H9 (cell line): ENCODE results near the gene BIRC7. TPM values are rescaled to one million over a fixed set of nuclear protein-coding genes. Genes with fewer than 3 reads are reported as not detected.

Experiments
- DNase-seq: peaks from one replicate; pipeline ENCODE4 v3.0.0-alpha.2; 2017
- H2AFZ ChIP-seq: one replicate; pipeline ENCODE4 v1.6.1; 2013; ENCODE audit warnings: mild to moderate bottlenecking, low read length, control low read depth, moderate library complexity
- H2AK5ac ChIP-seq: 2 replicates; pipeline ENCODE4 v1.6.1; 2013; ENCODE audit warnings: low read length, control low read depth, mixed read lengths; ENCODE audit not compliant: insufficient read length
- H2BK120ac ChIP-seq: one replicate; pipeline ENCODE4 v1.6.1; 2013; ENCODE audit warnings: low read depth, mild to moderate bottlenecking, low read length, control low read depth, inconsistent platforms; ENCODE audit not compliant: poor library complexity, severe bottlenecking
- H2BK12ac ChIP-seq: 2 replicates; pipeline ENCODE4 v1.6.1; 2013; ENCODE audit warnings: low read length, control low read depth, mixed read lengths, low read depth; ENCODE audit not compliant: insufficient read length
- H2BK15ac ChIP-seq: 2 replicates; pipeline ENCODE4 v1.6.1; 2013; ENCODE audit warnings: low read depth, low read length, control low read depth
- H2BK20ac ChIP-seq: one replicate; pipeline ENCODE4 v1.6.1; 2013; ENCODE audit warnings: low read depth, mild to moderate bottlenecking, low read length, control low read depth, inconsistent platforms; ENCODE audit not compliant: poor library complexity, severe bottlenecking
- H2BK5ac ChIP-seq: 2 replicates; pipeline ENCODE4 v1.6.1; 2013; ENCODE audit warnings: low read length, control low read depth, mixed read lengths; ENCODE audit not compliant: insufficient read length
- H3K14ac ChIP-seq: 2 replicates; pipeline ENCODE4 v1.6.1; 2013; ENCODE audit warnings: low read length, control low read depth; ENCODE audit not compliant: insufficient read depth
- H3K18ac ChIP-seq: 2 replicates; pipeline ENCODE4 v1.6.1; 2013; ENCODE audit warnings: low read depth, mild to moderate bottlenecking, mixed read lengths, low read length, control low read depth; ENCODE audit not compliant: insufficient read length
- H3K23ac ChIP-seq: 2 replicates; pipeline ENCODE4 v1.6.1; 2013; ENCODE audit warnings: low read length, control low read depth, mixed read lengths, low read depth; ENCODE audit not compliant: insufficient read length
- H3K23me2 ChIP-seq: 2 replicates; pipeline ENCODE4 v1.6.1; 2013; ENCODE audit warnings: low read depth, mild to moderate bottlenecking, mixed read lengths, low read length, control low read depth; ENCODE audit not compliant: insufficient read length, poor library complexity, severe bottlenecking
- H3K27ac ChIP-seq: 2 replicates; pipeline ENCODE4 v1.5.1; 2013; ENCODE audit warnings: low read length, control low read depth, mixed read lengths, low read depth; ENCODE audit not compliant: insufficient read length
- H3K27me3 ChIP-seq: 2 replicates; pipeline ENCODE4 v1.6.1; 2013; ENCODE audit warnings: low read length, control low read depth, inconsistent platforms; ENCODE audit not compliant: insufficient read depth
- H3K4ac ChIP-seq: 2 replicates; pipeline ENCODE4 v1.6.1; 2013; ENCODE audit warnings: low read depth, mild to moderate bottlenecking, control low read depth, inconsistent platforms, low read length, moderate library complexity
- H3K4me1 ChIP-seq: 2 replicates; pipeline ENCODE4 v1.6.1; 2013; ENCODE audit warnings: low read length, control low read depth, inconsistent platforms; ENCODE audit not compliant: insufficient read depth
- H3K4me2 ChIP-seq: 2 replicates; pipeline ENCODE4 v1.6.1; 2013; ENCODE audit warnings: low read length, control low read depth, mixed read lengths; ENCODE audit not compliant: insufficient read length, insufficient read depth
- H3K56ac ChIP-seq: 2 replicates; pipeline ENCODE4 v1.6.1; 2013; ENCODE audit warnings: low read depth, mild to moderate bottlenecking, mixed read lengths, low read length, control low read depth; ENCODE audit not compliant: insufficient read length
- H3K79me1 ChIP-seq: 2 replicates; pipeline ENCODE4 v1.6.1; 2013; ENCODE audit warnings: low read depth, mild to moderate bottlenecking, moderate library complexity, low read length, control low read depth, inconsistent platforms; ENCODE audit not compliant: insufficient read depth, poor library complexity, severe bottlenecking
- H3K79me2 ChIP-seq: 2 replicates; pipeline ENCODE4 v1.6.1; 2013; ENCODE audit warnings: low read length, control low read depth, inconsistent platforms; ENCODE audit not compliant: insufficient read depth
- H3K9ac ChIP-seq: 2 replicates; pipeline ENCODE4 v1.6.1; 2013; ENCODE audit warnings: low read length, control low read depth, mixed read lengths; ENCODE audit not compliant: insufficient read length; ENCODE audit errors: extremely low read depth
- H3K9me3 ChIP-seq: one replicate; pipeline ENCODE4 v1.6.1; 2013; ENCODE audit warnings: low read depth, low read length, inconsistent platforms; ENCODE audit not compliant: control insufficient read depth
- H3T11ph ChIP-seq: one replicate; pipeline ENCODE4 v1.6.1; 2013; ENCODE audit warnings: mild to moderate bottlenecking, low read length, control low read depth, inconsistent platforms
- H4K20me1 ChIP-seq: one replicate; pipeline ENCODE4 v1.6.1; 2013; ENCODE audit not compliant: control insufficient read depth, insufficient read length, insufficient read depth
- H4K5ac ChIP-seq: 2 replicates; pipeline ENCODE4 v1.6.1; 2013; ENCODE audit warnings: low read depth, mild to moderate bottlenecking, mixed read lengths, low read length, control low read depth; ENCODE audit not compliant: insufficient read length
- H4K8ac ChIP-seq: replicated peaks from 2 replicates; pipeline ENCODE4 v1.6.1; 2013; ENCODE audit warnings: low read length, control low read depth, mixed read lengths, low read depth; ENCODE audit not compliant: insufficient read length
- H4K91ac ChIP-seq: 2 replicates; pipeline ENCODE4 v1.6.1; 2013; ENCODE audit warnings: low read depth, mild to moderate bottlenecking, moderate library complexity, mixed read lengths, low read length, control low read depth; ENCODE audit not compliant: insufficient read length
- H3K27ac Mint-ChIP-seq, 3 experiments: 2 replicates in 2 of 3; 3 replicates in 1 of 3; pipeline ENCODE4 v1.8.0; 2020 to 2021; ENCODE audit warnings: mixed read lengths in 3 of 3, mild to moderate bottlenecking in 1 of 3, moderate library complexity in 1 of 3
- H3K27me3 Mint-ChIP-seq: 2 replicates; pipeline ENCODE4 v1.8.0; 2021; ENCODE audit warnings: low read depth, mild to moderate bottlenecking, moderate library complexity, mixed read lengths
- H3K36me3 Mint-ChIP-seq, 3 experiments: 2 replicates in 2 of 3; 3 replicates in 1 of 3; pipeline ENCODE4 v1.8.0; 2020 to 2021; ENCODE audit warnings: low read depth in 3 of 3, mixed read lengths in 3 of 3; ENCODE audit not compliant: insufficient read depth in 1 of 3
- H3K4me1 Mint-ChIP-seq, 2 experiments: 2 replicates each; pipeline ENCODE4 v1.8.0; 2020; ENCODE audit warnings: mixed read lengths in 2 of 2
- H3K4me3 Mint-ChIP-seq, 2 experiments: 2 replicates in 1 of 2; 3 replicates in 1 of 2; pipeline ENCODE4 v1.8.0; 2020 to 2021; ENCODE audit warnings: mild to moderate bottlenecking in 2 of 2, mixed read lengths in 2 of 2, moderate library complexity in 1 of 2
- H3K9me3 Mint-ChIP-seq, 2 experiments: 2 replicates in 1 of 2; 3 replicates in 1 of 2; pipeline ENCODE4 v1.8.0; 2020; ENCODE audit warnings: mild to moderate bottlenecking in 2 of 2, mixed read lengths in 2 of 2, moderate library complexity in 1 of 2
- CTCF ChIP-seq: fragments of 200-600 bp; sonication (generic); conservative IDR thresholded peaks from 3 replicates; pipeline ENCODE4 v1.8.0; 2021; ENCODE audit warnings: antibody characterized with exemption, mild to moderate bottlenecking
- WGBS: extraction: QIAGEN DNeasy Blood & Tissue Kit; methylation state at CpG from one replicate; pipeline ENCODE4 v1.1.7; 2013; ENCODE audit warnings: missing lambda C conversion rate, low lambda C conversion rate, mixed read lengths; ENCODE audit not compliant: insufficient read length; ENCODE audit errors: extremely low coverage; 5-methylcytosine and 5-hydroxymethylcytosine counted together
- total RNA-seq: library from RNA; stranded (reverse); gene quantifications from 2 replicates; pipeline ENCODE4 v1.2.1, GENCODE V29; 2021

The BIRC7 gene
- total RNA-seq, 1 experiment from 2014 or later: not detected

GRCh38 chr20:63264000-63264399 lies 28.3 kb downstream of the BIRC7 start:
- Histone ChIP-seq H3K27ac (no peak overlapping the region), H3K56ac (no peak overlapping the region), H3K9me3 (no peaks in the 10 kb centered on the region), H4K5ac (no peak overlapping the region), H2BK12ac (no peak overlapping the region), H3K27me3 (no peaks in the 10 kb centered on the region), H3K4me2 (no peak overlapping the region), H4K20me1 (no peaks in the 10 kb centered on the region), H2BK15ac (no peak overlapping the region), H3K14ac (no peak overlapping the region), H2BK120ac (no peak overlapping the region), H2AK5ac (no peak overlapping the region), H3K4ac (no peak overlapping the region), H3K23me2 (no peaks in the 10 kb centered on the region), H3K23ac (no peak overlapping the region), H3K4me1 (no peaks in the 10 kb centered on the region; the same call in 1 of the 2 replicates), H4K91ac (no peak overlapping the region), H3K9ac (no peak overlapping the region), H2AFZ (no peak overlapping the region), H3K79me2 (no peaks in the 10 kb centered on the region), H2BK5ac (no peak overlapping the region), H3K18ac (no peak overlapping the region), H4K8ac (no peak overlapping the region), H3K79me1 (no peaks in the 10 kb centered on the region), H3T11ph (no peak overlapping the region), H2BK20ac (no peak overlapping the region)
- Mint-ChIP-seq H3K9me3 (no peaks in the 10 kb centered on the region), H3K27me3 (peaks cover 15% of the 10 kb centered on the region), H3K27ac (no peak overlapping the region), H3K36me3 (no peaks in the 10 kb centered on the region), H3K4me3 (no peak overlapping the region), H3K4me1 (peaks cover 11 to 35% of the 10 kb centered on the region in 2 experiments)
- no peak for TF ChIP-seq CTCF
- DNase-seq: no peak
- WGBS: no CpG with 5 or more reads among the region's 10 CpGs
